Esophagus muscularis mucosa (tissue), 4 donors: ENCODE data around the gene ATP4B. TPM values are rescaled to one million over a fixed set of nuclear protein-coding genes. Genes with fewer than 3 reads are reported as not detected.

Experiments used
- DNase-seq: peaks from one replicate; pipeline ENCODE4 v3.0.0-alpha.2; 2017; ENCODE audit errors: extremely low spot score
- H3K27ac ChIP-seq, 4 donors: fragments of 200-600 bp; sonication (generic); replicated peaks in 1 of 4; 1 replicate in 3 of 4; 2 replicates in 1 of 4; pipeline ENCODE4 v1.5.1; 2016 to 2019; ENCODE audit warnings: mild to moderate bottlenecking in 1 of 4
- H3K27me3 ChIP-seq, 4 donors: fragments of 200-600 bp; sonication (generic); one replicate each; pipeline versions ENCODE4 v1.5.1 to v1.6.0; 2016 to 2019
- H3K36me3 ChIP-seq, 4 donors: fragments of 200-600 bp; sonication (generic); one replicate each; pipeline ENCODE4 v1.5.1; 2016 to 2019
- H3K4me1 ChIP-seq, 4 donors: fragments of 200-600 bp; sonication (generic); one replicate each; pipeline ENCODE4 v1.5.1; 2016 to 2019
- H3K4me3 ChIP-seq, 4 donors: fragments of 200-600 bp; sonication (generic); 1 replicate in 2 of 4; 2 replicates in 2 of 4; pipeline ENCODE4 v1.5.1; 2016 to 2019; ENCODE audit warnings: mild to moderate bottlenecking in 4 of 4, moderate library complexity in 1 of 4
- H3K9me3 ChIP-seq, 4 donors: fragments of 200-600 bp; sonication (generic); 1 replicate in 3 of 4; 2 replicates in 1 of 4; pipeline ENCODE4 v1.5.1; 2016 to 2019
- EP300 ChIP-seq: sonication (generic); formaldehyde crosslinking; IDR thresholded peaks from one replicate; pipeline ENCODE4 v1.6.1; 2017; ENCODE audit warnings: antibody characterized with exemption
- POLR2A ChIP-seq: fragments of 450-650 bp; IDR thresholded peaks from one replicate; pipeline ENCODE4 v1.6.1; 2017; ENCODE audit warnings: antibody characterized with exemption, moderate library complexity, mild to moderate bottlenecking, low read depth
- POLR2AphosphoS5 ChIP-seq, 2 donors: sonication (generic); formaldehyde crosslinking; IDR thresholded peaks; one replicate each; pipeline ENCODE4 v1.6.1; 2017; ENCODE audit warnings: antibody characterized with exemption in 2 of 2
- WGBS: methylation state at CpG from one replicate; pipeline ENCODE4 v1.1.5; 2018; 5-methylcytosine and 5-hydroxymethylcytosine counted together
- intact Hi-C: fragments of 100-400 bp; cut with DNase I; formaldehyde crosslinking; loops from one replicate; pipeline ENCODE4 v1.15.1; 2023
- total RNA-seq, 4 donors: library from RNA; depleted of rRNA; stranded (reverse); fragments of >200 nt; gene quantifications; one replicate each; pipeline versions ENCODE4 v1.1.0 to v1.2.1, GENCODE V29; 2016
- TF ChIP-seq, protein P1 (sequence below), 3 experiments: fragments of 200-600 bp in 2 of 3; fragments of 450-650 bp in 1 of 3; sonication (generic) in 2 of 3; IDR thresholded peaks; one replicate each; pipeline ENCODE4 v1.5.1; 2017 to 2019; ENCODE audit warnings: antibody characterized with exemption in 3 of 3, mild to moderate bottlenecking in 2 of 3, moderate library complexity in 1 of 3

The ATP4B gene
- total RNA-seq, 4 donors from 2014 or later = not detected

DNA sequence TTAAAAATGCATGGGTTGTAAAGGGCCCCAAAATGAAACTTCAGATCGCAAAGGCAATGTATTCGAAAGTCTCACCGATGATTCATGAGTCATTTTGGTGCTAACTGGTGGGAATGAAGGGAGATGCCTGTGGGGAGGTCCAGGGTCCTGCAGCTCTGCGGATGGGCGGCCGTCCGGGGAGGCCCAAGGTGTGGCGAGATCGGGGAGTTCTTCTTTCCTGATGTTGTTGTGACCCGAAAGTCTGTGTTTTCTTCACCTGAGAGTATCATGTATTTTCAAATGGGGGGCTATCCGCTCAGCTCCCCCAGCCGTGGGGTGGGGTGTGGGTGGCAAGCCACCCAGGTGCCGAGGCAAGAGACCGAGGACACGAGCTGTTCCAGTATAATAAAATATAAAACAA lies 37.0 kb downstream of the ATP4B start:
- intact Hi-C loops = loop anchor here (5.0 kb wide), 1 partner anchor 326 kb away; no protein-coding TSS in a partner anchor
- Histone ChIP-seq H3K4me1 (peaks cover 0 to 7% (median 0%) of the 10 kb centered on the region in 4 donors), H3K27ac (no peak overlapping the region), H3K27me3 (no peaks in the 10 kb centered on the region), H3K9me3 (no peaks in the 10 kb centered on the region), H3K36me3 (peaks cover 0 to 23% (median 19%) of the 10 kb centered on the region in 4 donors), H3K4me3 (no peak overlapping the region)
- TF ChIP-seq POLR2A (no peak), POLR2AphosphoS5 (IDR thresholded peaks at IDR 0.05) (no peak), EP300 (no peak)
- TF ChIP-seq, protein P1, sequence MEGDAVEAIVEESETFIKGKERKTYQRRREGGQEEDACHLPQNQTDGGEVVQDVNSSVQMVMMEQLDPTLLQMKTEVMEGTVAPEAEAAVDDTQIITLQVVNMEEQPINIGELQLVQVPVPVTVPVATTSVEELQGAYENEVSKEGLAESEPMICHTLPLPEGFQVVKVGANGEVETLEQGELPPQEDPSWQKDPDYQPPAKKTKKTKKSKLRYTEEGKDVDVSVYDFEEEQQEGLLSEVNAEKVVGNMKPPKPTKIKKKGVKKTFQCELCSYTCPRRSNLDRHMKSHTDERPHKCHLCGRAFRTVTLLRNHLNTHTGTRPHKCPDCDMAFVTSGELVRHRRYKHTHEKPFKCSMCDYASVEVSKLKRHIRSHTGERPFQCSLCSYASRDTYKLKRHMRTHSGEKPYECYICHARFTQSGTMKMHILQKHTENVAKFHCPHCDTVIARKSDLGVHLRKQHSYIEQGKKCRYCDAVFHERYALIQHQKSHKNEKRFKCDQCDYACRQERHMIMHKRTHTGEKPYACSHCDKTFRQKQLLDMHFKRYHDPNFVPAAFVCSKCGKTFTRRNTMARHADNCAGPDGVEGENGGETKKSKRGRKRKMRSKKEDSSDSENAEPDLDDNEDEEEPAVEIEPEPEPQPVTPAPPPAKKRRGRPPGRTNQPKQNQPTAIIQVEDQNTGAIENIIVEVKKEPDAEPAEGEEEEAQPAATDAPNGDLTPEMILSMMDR (IDR thresholded peaks at IDR 0.05) = no peak
- 93% methylated on average over 15 of the region's 15 CpGs for WGBS
- no peak for DNase-seq

DNA sequence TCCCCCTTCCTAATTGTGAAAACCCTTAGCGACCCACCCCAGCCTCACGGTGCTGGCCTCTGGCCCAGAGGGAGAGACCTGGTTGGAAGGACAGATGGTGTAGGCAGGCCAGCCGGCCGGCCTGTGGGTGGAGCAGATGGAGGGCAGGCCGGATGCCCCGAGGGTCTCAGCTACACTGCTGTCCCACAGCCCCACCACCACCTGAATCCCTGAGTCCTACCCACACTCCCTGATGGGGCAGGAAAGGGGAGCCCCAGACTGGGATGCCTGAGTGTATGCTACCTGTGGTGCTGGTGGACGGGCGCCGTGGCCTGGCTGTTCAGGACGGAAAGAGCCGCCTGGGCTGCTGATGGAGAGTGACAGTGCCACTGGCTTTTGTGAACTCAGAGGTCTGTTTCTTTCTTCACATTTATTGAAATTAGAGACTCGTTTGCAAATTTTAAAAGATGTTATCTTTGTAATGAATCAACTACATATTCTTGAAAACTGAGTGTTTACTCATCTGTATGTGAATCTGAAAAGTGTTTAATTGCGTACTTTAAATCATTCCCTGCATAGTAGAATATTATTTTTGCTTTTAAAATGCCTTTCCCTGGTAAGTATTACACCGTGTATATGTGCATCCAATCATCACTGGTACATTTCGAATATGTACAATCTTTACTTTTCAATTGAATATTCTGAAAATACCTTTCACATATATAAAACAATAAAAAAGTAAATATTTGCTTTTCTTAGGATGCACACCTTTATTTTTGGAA lies 37.8 kb downstream of the ATP4B start:
- Histone ChIP-seq H3K4me1 (peaks cover 0 to 7% (median 0%) of the 10 kb centered on the region in 4 donors), H3K36me3 (peaks cover 0 to 23% (median 19%) of the 10 kb centered on the region in 4 donors), H3K9me3 (no peaks in the 10 kb centered on the region), H3K4me3 (no peak overlapping the region), H3K27ac (no peak overlapping the region), H3K27me3 (no peaks in the 10 kb centered on the region)
- intact Hi-C loops = loop anchor here (5.0 kb wide), 1 partner anchor 327 kb away; no protein-coding TSS in a partner anchor
- DNase-seq = no peak
- WGBS = 82% methylated on average over 10 of the region's 15 CpGs
- no peak for TF ChIP-seq EP300

DNA sequence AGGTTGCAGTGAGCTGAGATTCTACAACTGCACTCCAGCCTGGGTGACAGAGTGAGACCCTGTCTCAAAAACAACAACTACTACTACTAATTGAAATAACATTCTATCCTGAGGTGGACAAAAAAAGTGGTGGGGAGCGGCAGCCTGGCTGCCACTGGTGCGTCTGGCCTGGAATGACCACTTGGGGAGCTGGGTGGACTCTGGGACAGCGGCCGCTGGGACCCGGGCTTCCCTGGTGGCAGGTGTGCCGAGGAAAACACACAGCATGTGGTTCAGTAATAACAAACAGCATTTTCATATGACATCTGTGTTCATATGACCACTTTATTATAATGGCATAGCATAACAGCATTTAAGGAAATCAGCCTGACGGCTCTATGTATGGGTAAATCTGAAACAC lies 39.5 kb downstream of the ATP4B start:
- H3K36me3 ChIP-seq = peaks cover 0 to 20% (median 16%) of the 10 kb centered on the region in 4 donors
- H3K9me3 ChIP-seq = no peaks in the 10 kb centered on the region
- H3K27ac ChIP-seq = no peak overlapping the region
- no peaks in the 10 kb centered on the region for H3K27me3 ChIP-seq
- no peak for DNase-seq
- WGBS = 93% methylated on average over 7 of the region's 7 CpGs
- intact Hi-C loops = no loop called here
- TF ChIP-seq EP300 (no peak), POLR2AphosphoS5 (IDR thresholded peaks at IDR 0.05) (no peak), POLR2A (no peak)
- TF ChIP-seq, protein P1 (IDR thresholded peaks at IDR 0.05) = no peak
- peaks cover 0 to 7% (median 0%) of the 10 kb centered on the region in 4 donors for H3K4me1 ChIP-seq
- H3K4me3 ChIP-seq = no peak overlapping the region

DNA sequence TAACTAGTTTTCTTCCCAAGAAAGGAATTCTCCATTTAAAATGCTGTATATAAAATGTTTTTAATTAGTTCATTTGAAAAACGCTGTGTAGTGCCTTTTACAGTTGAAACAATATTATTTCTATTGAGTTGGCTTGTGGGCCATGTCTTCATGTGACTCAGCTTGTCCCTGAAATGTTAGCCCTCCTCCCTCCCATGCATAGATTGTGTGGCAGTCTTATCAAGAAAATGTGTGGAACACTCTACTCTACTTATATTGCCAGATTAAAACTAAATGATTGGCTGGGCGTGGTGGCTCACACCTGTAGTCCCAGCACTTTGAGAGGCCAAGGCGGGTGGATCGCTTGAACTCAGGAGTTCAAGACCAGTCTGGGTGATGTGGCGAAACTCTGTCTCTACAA lies 40.0 kb downstream of the ATP4B start:
- peaks cover 0 to 17% (median 13%) of the 10 kb centered on the region in 4 donors for H3K36me3 ChIP-seq
- H3K27me3 ChIP-seq = no peaks in the 10 kb centered on the region
- H3K9me3 ChIP-seq = no peaks in the 10 kb centered on the region
- no peak overlapping the region for H3K4me3 ChIP-seq
- intact Hi-C loops = no loop called here
- TF ChIP-seq POLR2AphosphoS5 (IDR thresholded peaks at IDR 0.05) = no peak
- TF ChIP-seq POLR2A = no peak
- no peak for TF ChIP-seq EP300
- TF ChIP-seq, protein P1 (IDR thresholded peaks at IDR 0.05) = no peak
- 96% methylated on average over 5 of the region's 5 CpGs for WGBS
- H3K4me1 ChIP-seq = peaks cover 0 to 7% (median 0%) of the 10 kb centered on the region in 4 donors
- DNase-seq = no peak
- H3K27ac ChIP-seq = no peak overlapping the region

DNA sequence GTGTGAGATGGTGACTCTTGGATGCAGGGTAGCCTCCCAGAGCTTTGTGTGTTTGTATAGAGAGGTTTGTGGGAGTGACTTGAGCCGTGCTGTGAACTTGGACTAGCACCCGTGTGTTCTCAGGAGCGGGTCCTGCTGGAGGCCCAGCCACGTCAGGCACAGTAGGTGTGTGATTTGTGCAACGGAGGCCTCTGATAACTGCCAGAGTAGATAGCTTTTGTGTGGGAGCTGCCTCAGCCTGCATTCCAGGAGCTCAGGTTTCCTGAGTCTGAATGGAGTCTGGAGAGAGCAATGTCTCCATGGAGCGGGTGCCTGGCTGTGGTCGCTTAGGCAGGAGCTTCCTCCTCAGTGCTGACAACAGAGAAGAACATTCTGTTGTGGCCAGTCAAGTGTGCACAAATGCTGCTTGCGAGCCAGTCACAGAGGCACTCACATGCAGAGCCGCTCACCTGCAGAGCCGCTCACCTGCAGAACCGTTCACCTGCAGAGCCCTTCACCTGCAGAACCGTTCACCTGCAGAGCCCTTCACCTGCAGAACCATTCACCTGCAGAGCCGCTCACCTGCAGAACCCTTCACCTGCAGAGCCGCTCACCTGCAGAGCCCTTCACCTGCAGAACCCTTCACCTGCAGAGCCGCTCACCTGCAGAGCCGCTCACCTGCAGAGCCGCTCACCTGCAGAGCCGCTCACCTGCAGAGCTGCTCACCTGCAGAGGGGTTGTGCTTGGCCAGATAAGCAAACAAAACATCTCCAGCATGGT lies 40.8 kb downstream of the ATP4B start:
- Histone ChIP-seq H3K36me3 (peaks cover 0 to 19% (median 11%) of the 10 kb centered on the region in 4 donors), H3K4me1 (peaks cover 0 to 7% (median 0%) of the 10 kb centered on the region in 4 donors), H3K27me3 (no peaks in the 10 kb centered on the region), H3K27ac (no peak overlapping the region), H3K9me3 (no peaks in the 10 kb centered on the region), H3K4me3 (no peak overlapping the region)
- WGBS = 87% methylated on average over 17 of the region's 18 CpGs
- no peak for TF ChIP-seq EP300
- TF ChIP-seq, protein P1 (IDR thresholded peaks at IDR 0.05) = no peak
- no peak for TF ChIP-seq POLR2AphosphoS5 (IDR thresholded peaks at IDR 0.05)
- intact Hi-C loops = no loop called here
- DNase-seq = no peak
